Measurements from ENCODE around the gene DMWD. TPM values are rescaled to one million over a fixed set of nuclear protein-coding genes. Genes with fewer than 3 reads are reported as not detected.

The DMWD gene, protein sequence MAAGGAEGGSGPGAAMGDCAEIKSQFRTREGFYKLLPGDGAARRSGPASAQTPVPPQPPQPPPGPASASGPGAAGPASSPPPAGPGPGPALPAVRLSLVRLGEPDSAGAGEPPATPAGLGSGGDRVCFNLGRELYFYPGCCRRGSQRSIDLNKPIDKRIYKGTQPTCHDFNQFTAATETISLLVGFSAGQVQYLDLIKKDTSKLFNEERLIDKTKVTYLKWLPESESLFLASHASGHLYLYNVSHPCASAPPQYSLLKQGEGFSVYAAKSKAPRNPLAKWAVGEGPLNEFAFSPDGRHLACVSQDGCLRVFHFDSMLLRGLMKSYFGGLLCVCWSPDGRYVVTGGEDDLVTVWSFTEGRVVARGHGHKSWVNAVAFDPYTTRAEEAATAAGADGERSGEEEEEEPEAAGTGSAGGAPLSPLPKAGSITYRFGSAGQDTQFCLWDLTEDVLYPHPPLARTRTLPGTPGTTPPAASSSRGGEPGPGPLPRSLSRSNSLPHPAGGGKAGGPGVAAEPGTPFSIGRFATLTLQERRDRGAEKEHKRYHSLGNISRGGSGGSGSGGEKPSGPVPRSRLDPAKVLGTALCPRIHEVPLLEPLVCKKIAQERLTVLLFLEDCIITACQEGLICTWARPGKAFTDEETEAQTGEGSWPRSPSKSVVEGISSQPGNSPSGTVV
- total RNA-seq = 29.9 and 35.8 TPM in 2 replicates

DNA sequence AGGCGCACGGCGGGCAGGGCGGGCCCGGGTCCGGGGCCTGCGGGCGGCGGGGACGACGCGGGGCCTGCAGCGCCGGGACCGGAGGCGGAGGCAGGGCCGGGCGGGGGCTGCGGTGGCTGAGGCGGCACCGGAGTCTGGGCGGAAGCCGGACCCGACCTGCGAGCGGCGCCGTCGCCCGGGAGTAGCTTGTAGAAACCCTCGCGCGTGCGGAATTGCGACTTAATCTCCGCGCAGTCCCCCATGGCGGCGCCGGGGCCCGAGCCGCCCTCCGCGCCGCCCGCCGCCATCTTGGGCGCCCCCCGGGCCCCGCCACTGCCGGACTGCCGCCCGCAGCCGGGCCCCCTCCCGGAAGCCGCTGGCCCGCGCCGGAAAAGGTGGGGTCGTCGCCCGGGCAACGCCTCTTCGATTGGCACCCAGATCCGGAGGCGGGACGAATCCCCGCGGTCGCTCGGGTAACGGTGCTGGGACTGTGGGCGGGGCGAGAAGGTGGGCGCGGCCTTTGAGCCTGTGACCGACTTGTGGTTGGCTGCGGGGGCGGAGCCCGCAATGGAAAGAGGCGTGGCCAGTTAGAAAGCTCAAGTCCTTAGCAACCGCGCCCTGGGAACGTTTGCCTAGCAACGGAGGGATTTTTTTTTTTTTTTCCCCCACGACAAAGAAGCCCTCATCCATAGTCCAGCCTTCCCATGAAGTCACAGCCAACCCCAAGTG is at the start of gene DMWD:
DMWD (minus strand) TSS at position 376 of the 708 bp plus-strand sequence; CDS start at position 287, 89 bp downstream.
- H3K4me3 ChIP-seq (ENCODE audit: low read depth, low read length) = peak within 1 kb of the TSS; percentile 91
- peaks cover 2% of the 10 kb centered on the region for H3K36me3 ChIP-seq (ENCODE audit: control insufficient read depth, insufficient read depth, low read length)

DNA sequence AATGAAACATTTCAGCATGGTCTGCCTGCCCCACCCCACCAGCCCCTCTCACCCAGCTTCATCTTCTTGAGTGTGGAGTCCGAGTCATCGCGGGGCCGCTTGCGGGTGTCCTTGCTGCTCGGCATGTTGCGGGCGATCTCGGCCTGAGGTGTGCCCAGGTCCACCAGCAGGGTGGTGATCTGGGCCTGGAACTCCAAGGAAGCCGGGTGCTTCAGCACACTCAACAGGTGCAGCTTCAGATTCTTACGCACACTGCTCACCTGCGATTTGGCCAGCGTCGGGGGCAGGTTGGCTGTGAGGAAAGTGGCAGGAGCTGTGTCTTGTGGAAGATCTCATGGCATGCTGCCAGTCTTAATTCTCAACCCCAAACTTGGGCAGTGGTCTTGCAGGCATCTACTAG is 49.6 kb upstream of the DMWD start:
- H3K36me3 ChIP-seq (ENCODE audit: control insufficient read depth, insufficient read depth, low read length) = peaks cover 6% of the 10 kb centered on the region
- no peak for DNase-seq (ENCODE audit: low read depth)
- no peak overlapping the region for H3K4me3 ChIP-seq (ENCODE audit: low read depth, low read length)
- H3K27me3 ChIP-seq (ENCODE audit: control insufficient read depth, insufficient read depth, low read length) = no peaks in the 10 kb centered on the region
- TF ChIP-seq, protein P1, sequence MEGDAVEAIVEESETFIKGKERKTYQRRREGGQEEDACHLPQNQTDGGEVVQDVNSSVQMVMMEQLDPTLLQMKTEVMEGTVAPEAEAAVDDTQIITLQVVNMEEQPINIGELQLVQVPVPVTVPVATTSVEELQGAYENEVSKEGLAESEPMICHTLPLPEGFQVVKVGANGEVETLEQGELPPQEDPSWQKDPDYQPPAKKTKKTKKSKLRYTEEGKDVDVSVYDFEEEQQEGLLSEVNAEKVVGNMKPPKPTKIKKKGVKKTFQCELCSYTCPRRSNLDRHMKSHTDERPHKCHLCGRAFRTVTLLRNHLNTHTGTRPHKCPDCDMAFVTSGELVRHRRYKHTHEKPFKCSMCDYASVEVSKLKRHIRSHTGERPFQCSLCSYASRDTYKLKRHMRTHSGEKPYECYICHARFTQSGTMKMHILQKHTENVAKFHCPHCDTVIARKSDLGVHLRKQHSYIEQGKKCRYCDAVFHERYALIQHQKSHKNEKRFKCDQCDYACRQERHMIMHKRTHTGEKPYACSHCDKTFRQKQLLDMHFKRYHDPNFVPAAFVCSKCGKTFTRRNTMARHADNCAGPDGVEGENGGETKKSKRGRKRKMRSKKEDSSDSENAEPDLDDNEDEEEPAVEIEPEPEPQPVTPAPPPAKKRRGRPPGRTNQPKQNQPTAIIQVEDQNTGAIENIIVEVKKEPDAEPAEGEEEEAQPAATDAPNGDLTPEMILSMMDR (IDR thresholded peaks at IDR 0.05; ENCODE audit: insufficient read depth, low read length, poor library complexity, severe bottlenecking) = no peak

More for the DNA sequence above, at the start of gene DMWD:
- TF ChIP-seq, protein P1 (IDR thresholded peaks at IDR 0.05; ENCODE audit: insufficient read depth, low read length, poor library complexity, severe bottlenecking) = no peak
- DNase-seq (ENCODE audit: low read depth) = peak; percentile 92
- H3K27me3 ChIP-seq (ENCODE audit: control insufficient read depth, insufficient read depth, low read length) = no peaks in the 10 kb centered on the region

DNA sequence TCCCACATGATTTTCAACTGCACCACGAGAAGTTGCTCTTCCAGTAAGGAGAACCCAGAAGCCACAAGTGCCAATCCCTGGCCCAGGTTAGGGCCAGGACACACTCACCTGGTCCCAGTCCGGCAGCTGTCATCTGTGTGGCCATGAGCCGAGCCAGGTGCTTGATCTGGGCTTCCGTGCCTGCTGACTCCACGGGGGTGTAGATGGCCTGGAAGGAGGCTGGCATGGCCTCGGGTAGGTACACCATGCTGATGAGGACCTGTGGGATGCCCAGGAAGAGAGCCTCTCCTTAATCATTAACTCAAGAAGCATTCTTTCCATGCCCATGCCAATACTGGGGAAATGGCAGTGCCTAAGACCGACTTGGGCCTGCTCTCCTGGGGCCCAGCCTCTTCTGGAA is 42.3 kb upstream of the DMWD start:
- Histone ChIP-seq H3K27me3 (ENCODE audit: control insufficient read depth, insufficient read depth, low read length) (no peaks in the 10 kb centered on the region), H3K4me3 (ENCODE audit: low read depth, low read length) (no peak overlapping the region)
- DNase-seq (ENCODE audit: low read depth) = no peak

DNA sequence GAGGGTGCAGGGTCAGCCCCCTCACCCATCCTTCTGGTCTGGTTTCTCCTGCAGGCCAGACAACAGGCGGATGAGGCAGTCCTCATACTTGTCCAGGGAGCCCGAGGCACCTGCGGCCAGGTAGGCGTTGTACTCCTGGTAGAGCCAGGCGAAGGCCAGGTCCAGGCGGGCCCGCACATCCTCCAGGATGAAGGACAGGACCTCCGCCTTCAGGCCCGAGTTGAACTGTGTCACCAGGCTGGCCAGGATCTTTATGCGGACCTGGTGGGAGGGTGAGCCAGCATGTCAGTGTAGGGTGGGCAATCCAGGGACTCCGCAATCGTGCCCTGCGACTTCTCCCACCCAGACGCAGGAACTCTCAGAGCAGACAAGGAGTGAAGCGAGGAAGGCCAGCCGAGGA is 36.3 kb upstream of the DMWD start:
- Histone ChIP-seq H3K4me3 (ENCODE audit: low read depth, low read length) (no peak overlapping the region), H3K27me3 (ENCODE audit: control insufficient read depth, insufficient read depth, low read length) (no peaks in the 10 kb centered on the region), H3K36me3 (ENCODE audit: control insufficient read depth, insufficient read depth, low read length) (peaks cover 8% of the 10 kb centered on the region)
- TF ChIP-seq, protein P1 (IDR thresholded peaks at IDR 0.05; ENCODE audit: insufficient read depth, low read length, poor library complexity, severe bottlenecking) = no peak
- no peak for DNase-seq (ENCODE audit: low read depth)

More for the DNA sequence above, 42.3 kb upstream of the DMWD start:
- TF ChIP-seq, protein P1 (IDR thresholded peaks at IDR 0.05; ENCODE audit: insufficient read depth, low read length, poor library complexity, severe bottlenecking) = no peak
- peaks cover 7% of the 10 kb centered on the region for H3K36me3 ChIP-seq (ENCODE audit: control insufficient read depth, insufficient read depth, low read length)

DNA sequence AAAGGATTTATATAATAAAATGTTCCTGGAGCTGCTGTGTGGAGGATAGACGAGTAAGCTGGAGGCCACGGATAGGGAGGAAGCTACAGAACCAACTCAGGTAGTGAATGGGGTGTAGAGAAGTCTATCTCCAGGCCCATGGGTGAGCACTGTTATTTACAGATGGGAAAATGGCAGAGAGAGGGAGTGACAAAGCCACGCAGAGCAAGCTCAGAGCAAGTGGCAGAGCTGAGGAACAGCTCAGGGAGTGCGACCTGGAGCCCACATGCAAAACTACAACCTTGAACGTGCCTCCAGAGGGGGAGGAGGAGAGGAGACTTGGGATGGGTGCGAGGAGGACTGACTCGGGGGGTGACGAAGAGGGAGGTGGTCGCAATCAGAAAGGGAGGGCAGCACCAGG is 35.9 kb upstream of the DMWD start:
- TF ChIP-seq, protein P1 (IDR thresholded peaks at IDR 0.05; ENCODE audit: insufficient read depth, low read length, poor library complexity, severe bottlenecking) = no peak
- Histone ChIP-seq H3K4me3 (ENCODE audit: low read depth, low read length) (no peak overlapping the region), H3K36me3 (ENCODE audit: control insufficient read depth, insufficient read depth, low read length) (peaks cover 8% of the 10 kb centered on the region), H3K27me3 (ENCODE audit: control insufficient read depth, insufficient read depth, low read length) (no peaks in the 10 kb centered on the region)
- DNase-seq (ENCODE audit: low read depth) = no peak
